SK-N-SH treated with all-trans-retinoic acid at 6 μM for 48 hours (cell line): ENCODE data around the gene CDKL5.

Experiments
- ATAC-seq: fragments of 200-7000 bp; cut with Tn5 transposase; 3 replicates; pipeline ENCODE4 v1.9.1; 2020; ENCODE audit warnings: mild to moderate bottlenecking, moderate library complexity
- CSDC2 ChIP-seq: fragments of 250-450 bp; sonication (Bioruptor Pico); IDR thresholded peaks from 2 replicates; pipeline ENCODE4 v1.5.0; 2020; ENCODE audit warnings: mild to moderate bottlenecking, moderate library complexity
- CSRNP3 ChIP-seq: fragments of 250-450 bp; sonication (Bioruptor Pico); IDR thresholded peaks from 2 replicates; pipeline ENCODE4 v1.5.1; 2021; ENCODE audit warnings: mild to moderate bottlenecking, moderate library complexity
- ESRRG ChIP-seq: fragments of 250-450 bp; sonication (Bioruptor Pico); IDR thresholded peaks from 2 replicates; pipeline ENCODE4 v1.6.1; 2021; ENCODE audit warnings: mild to moderate bottlenecking
- ISL1 ChIP-seq: fragments of 250-450 bp; sonication (Bioruptor Pico); IDR thresholded peaks from 2 replicates; pipeline ENCODE4 v2.1.2; 2022; ENCODE audit warnings: mild to moderate bottlenecking, moderate library complexity
- OSR1 ChIP-seq: fragments of 250-450 bp; sonication (Bioruptor Pico); IDR thresholded peaks from 2 replicates; pipeline ENCODE4 v1.8.0; 2022; ENCODE audit warnings: moderate library complexity, mild to moderate bottlenecking, inconsistent platforms
- POU6F1 ChIP-seq: fragments of 250-450 bp; sonication (Bioruptor Pico); IDR thresholded peaks from 2 replicates; pipeline ENCODE4 v1.8.0; 2021; ENCODE audit warnings: low read depth, mild to moderate bottlenecking, moderate library complexity, borderline replicate concordance
- PPARA ChIP-seq: fragments of 250-450 bp; sonication (Bioruptor Pico); IDR thresholded peaks from 2 replicates; pipeline ENCODE4 v1.5.0; 2020; ENCODE audit warnings: mild to moderate bottlenecking, borderline replicate concordance
- SNAI2 ChIP-seq: fragments of 250-450 bp; sonication (Bioruptor Pico); IDR thresholded peaks from 2 replicates; pipeline ENCODE4 v1.5.0; 2020; ENCODE audit warnings: mild to moderate bottlenecking, moderate library complexity
- TCF4 ChIP-seq: fragments of 250-450 bp; sonication (Bioruptor Pico); IDR thresholded peaks from 2 replicates; pipeline ENCODE4 v1.8.0; 2021; ENCODE audit warnings: mild to moderate bottlenecking, moderate library complexity, borderline replicate concordance
- TOX ChIP-seq: fragments of 250-450 bp; sonication (Bioruptor Pico); IDR thresholded peaks from 2 replicates; pipeline ENCODE4 v1.8.0; 2021; ENCODE audit warnings: mild to moderate bottlenecking, moderate library complexity, borderline replicate concordance
- TSHZ2 ChIP-seq: fragments of 250-450 bp; sonication (Bioruptor Pico); IDR thresholded peaks from 2 replicates; pipeline ENCODE4 v1.5.0; 2020; ENCODE audit warnings: mild to moderate bottlenecking, moderate library complexity
- ZFP30 ChIP-seq: fragments of 450-650 bp; formaldehyde crosslinking; IDR thresholded peaks from 2 replicates; pipeline ENCODE4 v1.5.0; 2022; ENCODE audit warnings: mild to moderate bottlenecking, moderate library complexity
- ZNF565 ChIP-seq: fragments of 450-650 bp; formaldehyde crosslinking; conservative IDR thresholded peaks from 2 replicates; pipeline ENCODE4 v1.5.0; 2020; ENCODE audit warnings: low read depth, mild to moderate bottlenecking, moderate library complexity
- ZNF70 ChIP-seq: fragments of 450-650 bp; formaldehyde crosslinking; IDR thresholded peaks from 2 replicates; pipeline ENCODE4 v1.5.0; 2020; ENCODE audit warnings: mild to moderate bottlenecking, moderate library complexity
- ZNF8 ChIP-seq: fragments of 450-650 bp; formaldehyde crosslinking; IDR thresholded peaks from 2 replicates; pipeline ENCODE4 v1.5.0; 2020; ENCODE audit warnings: mild to moderate bottlenecking, moderate library complexity
- TF ChIP-seq, protein P1 (sequence below): fragments of 250-450 bp; sonication (Bioruptor Pico); IDR thresholded peaks from 2 replicates; pipeline ENCODE4 v1.5.1; 2020; ENCODE audit warnings: low read depth, mild to moderate bottlenecking, moderate library complexity
- TF ChIP-seq, protein P2 (sequence below): fragments of 250-450 bp; sonication (Bioruptor Pico); IDR thresholded peaks from 2 replicates; pipeline ENCODE4 v1.8.0; 2020; ENCODE audit warnings: mild to moderate bottlenecking, moderate library complexity, borderline replicate concordance

CDKL5 gene

GRCh38 chrX:18676050-18676449, 250.6 kb downstream of the CDKL5 start:
- no peak for ATAC-seq
- no peak for TF ChIP-seq CSRNP3 (CRISPR knock-in tag)
- TF ChIP-seq, protein P1, sequence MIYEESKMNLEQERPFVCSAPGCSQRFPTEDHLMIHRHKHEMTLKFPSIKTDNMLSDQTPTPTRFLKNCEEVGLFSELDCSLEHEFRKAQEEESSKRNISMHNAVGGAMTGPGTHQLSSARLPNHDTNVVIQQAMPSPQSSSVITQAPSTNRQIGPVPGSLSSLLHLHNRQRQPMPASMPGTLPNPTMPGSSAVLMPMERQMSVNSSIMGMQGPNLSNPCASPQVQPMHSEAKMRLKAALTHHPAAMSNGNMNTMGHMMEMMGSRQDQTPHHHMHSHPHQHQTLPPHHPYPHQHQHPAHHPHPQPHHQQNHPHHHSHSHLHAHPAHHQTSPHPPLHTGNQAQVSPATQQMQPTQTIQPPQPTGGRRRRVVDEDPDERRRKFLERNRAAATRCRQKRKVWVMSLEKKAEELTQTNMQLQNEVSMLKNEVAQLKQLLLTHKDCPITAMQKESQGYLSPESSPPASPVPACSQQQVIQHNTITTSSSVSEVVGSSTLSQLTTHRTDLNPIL (CRISPR knock-in tag), result no peak

GRCh38 chrX:18676470-18676869, 251.1 kb downstream of the CDKL5 start:
- TF ChIP-seq TSHZ2 (CRISPR knock-in tag) (no peak), ISL1 (CRISPR knock-in tag) (no peak), ZNF8 (CRISPR knock-in tag) (no peak), ZFP30 (CRISPR knock-in tag) (no peak), ZNF565 (CRISPR knock-in tag) (no peak), POU6F1 (CRISPR knock-in tag) (no peak)
- TF ChIP-seq, protein P1 (CRISPR knock-in tag), result no peak
- peak; percentile 15; the same call in 1 of the 3 replicates for ATAC-seq

DNA sequence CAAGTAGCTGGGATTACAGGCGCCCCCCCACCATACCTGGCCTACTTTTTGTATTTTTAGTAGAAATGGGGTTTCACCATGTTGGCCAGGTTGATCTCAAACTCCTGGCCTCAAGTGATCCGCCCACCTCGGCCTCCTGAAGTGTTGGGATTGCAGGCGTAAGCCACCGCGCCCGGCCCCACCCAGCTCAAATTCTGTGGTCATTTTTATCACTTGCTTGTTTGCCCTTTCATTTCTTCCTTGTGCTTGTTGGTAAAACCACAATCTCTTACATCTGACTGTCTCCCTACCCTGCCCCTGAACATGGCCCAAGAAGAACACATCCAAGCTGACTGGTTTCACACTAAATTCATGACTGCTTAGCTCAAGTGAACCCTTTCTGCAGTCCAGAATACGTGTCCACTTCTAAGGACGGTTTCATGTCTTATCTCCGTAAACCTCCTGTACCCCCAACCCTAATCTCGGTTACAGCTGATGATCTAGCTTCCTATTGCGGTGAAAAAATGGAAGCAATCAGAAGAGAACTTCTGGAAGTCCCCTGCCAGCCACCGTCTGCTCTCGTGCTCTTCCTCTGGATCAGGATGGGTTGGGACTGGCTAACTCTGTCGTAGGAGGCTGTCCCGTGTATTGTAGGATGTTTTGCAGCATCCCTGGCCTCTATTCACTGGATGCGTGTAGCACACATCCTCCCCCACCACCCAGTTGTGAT, 251.9 kb downstream of the CDKL5 start:
- ATAC-seq, result no peak
- TF ChIP-seq TOX (no peak), ESRRG (CRISPR knock-in tag) (no peak), ZNF70 (CRISPR knock-in tag) (no peak), CSDC2 (CRISPR knock-in tag) (no peak), ZFP30 (CRISPR knock-in tag) (no peak), OSR1 (CRISPR knock-in tag) (no peak), PPARA (no peak)
- TF ChIP-seq, protein P2, sequence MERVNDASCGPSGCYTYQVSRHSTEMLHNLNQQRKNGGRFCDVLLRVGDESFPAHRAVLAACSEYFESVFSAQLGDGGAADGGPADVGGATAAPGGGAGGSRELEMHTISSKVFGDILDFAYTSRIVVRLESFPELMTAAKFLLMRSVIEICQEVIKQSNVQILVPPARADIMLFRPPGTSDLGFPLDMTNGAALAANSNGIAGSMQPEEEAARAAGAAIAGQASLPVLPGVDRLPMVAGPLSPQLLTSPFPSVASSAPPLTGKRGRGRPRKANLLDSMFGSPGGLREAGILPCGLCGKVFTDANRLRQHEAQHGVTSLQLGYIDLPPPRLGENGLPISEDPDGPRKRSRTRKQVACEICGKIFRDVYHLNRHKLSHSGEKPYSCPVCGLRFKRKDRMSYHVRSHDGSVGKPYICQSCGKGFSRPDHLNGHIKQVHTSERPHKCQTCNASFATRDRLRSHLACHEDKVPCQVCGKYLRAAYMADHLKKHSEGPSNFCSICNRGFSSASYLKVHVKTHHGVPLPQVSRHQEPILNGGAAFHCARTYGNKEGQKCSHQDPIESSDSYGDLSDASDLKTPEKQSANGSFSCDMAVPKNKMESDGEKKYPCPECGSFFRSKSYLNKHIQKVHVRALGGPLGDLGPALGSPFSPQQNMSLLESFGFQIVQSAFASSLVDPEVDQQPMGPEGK (CRISPR knock-in tag), result no peak

- ATAC-seq, result no peak
- no peak for TF ChIP-seq ZNF70 (CRISPR knock-in tag)
- no peak for TF ChIP-seq SNAI2 (CRISPR knock-in tag)
- no peak for TF ChIP-seq POU6F1 (CRISPR knock-in tag)
- TF ChIP-seq CSDC2 (CRISPR knock-in tag), result no peak
- TF ChIP-seq TSHZ2 (CRISPR knock-in tag), result no peak
- TF ChIP-seq TOX, result no peak
- no peak for TF ChIP-seq ZFP30 (CRISPR knock-in tag)
- no peak for TF ChIP-seq TCF4 (CRISPR knock-in tag)
- TF ChIP-seq, protein P1 (CRISPR knock-in tag), result no peak
Observed at GRCh38 chrX:18681996-18682395, 256.6 kb downstream of the CDKL5 start.
